Measurements from ENCODE around the gene PMVK. TPM values are rescaled to one million over a fixed set of nuclear protein-coding genes. Genes with fewer than 3 reads are reported as not detected.

Gene PMVK
- total and polyA plus RNA-seq, 10 of the 15 experiments (the other 5 are each of a cell fraction or from before 2014, with no cell fraction given): 6.0 to 121 (median 49.4) TPM

GRCh38 chr1:154881820-154882535 lies 54.5 kb downstream of the PMVK start:
- H3K4me3 ChIP-seq: no peak overlapping the region
- no peak overlapping the region for H2AFZ ChIP-seq (ENCODE audit: control insufficient read depth, low read depth, low read length)
- H3K4me1 ChIP-seq (ENCODE audit: control insufficient read depth, insufficient read depth, low read length): peaks cover 6% of the 10 kb centered on the region
- WGBS (ENCODE audit: insufficient coverage, insufficient replicate concordance, low lambda C conversion rate, missing lambda C conversion rate): 69% methylated on average over 10 of the region's 10 CpGs
- no TSS peak for BruUV-seq (replicated peaks)
- FAIRE-seq: no peak
- RAD21 ChIA-PET (ENCODE audit: unreplicated experiment): interaction anchor here (0.6 to 3.0 kb wide), 9 partner anchors 9 to 403 kb away, joined by 3 to 20 read pairs (median 4); no protein-coding TSS in a partner anchor
- TF ChIP-seq PAX5 (IDR thresholded peaks at IDR 0.05; ENCODE audit: borderline replicate concordance, low read depth, low read length) (no peak), FOS (IDR thresholded peaks at IDR 0.05; ENCODE audit: borderline replicate concordance, extremely low read depth, insufficient read length) (no peak)
- H3K27me3 ChIP-seq (replicated peaks in 1 of 2; ENCODE audit: control insufficient read depth in 2 of 2, insufficient read depth in 2 of 2, low read length in 1 of 2): no peaks in the 10 kb centered on the region
- no peak overlapping the region for H3K9ac ChIP-seq (ENCODE audit: control insufficient read depth, insufficient read depth, low read length)
- intact Hi-C loops (cut with micrococcal nuclease; ENCODE audit: unreplicated experiment) (no loop called here), in situ Hi-C loops (cut with MboI) (loop anchor here (5.0 kb wide), 2 partner anchors 215 to 315 kb away; partner anchors contain the start of gene CHRNB2)
- CTCF ChIA-PET: interaction anchor here (0.9 to 4.3 kb wide), 18 partner anchors 9 to 322 kb away, joined by 3 to 28 read pairs (median 4); partner anchors contain the start of genes ADAM15, KCNN3 and PMVK
- POLR2A ChIA-PET: interaction anchor here (0.5 to 1.3 kb wide), 4 partner anchors 54 to 717 kb away, joined by 3 to 6 read pairs (median 3); partner anchors contain the start of gene PMVK
- H3K79me2 ChIP-seq (ENCODE audit: control insufficient read depth, insufficient read depth, low read length): no peaks in the 10 kb centered on the region
- SMC1A ChIA-PET (ENCODE audit: uncharacterized antibody, unreplicated experiment): interaction anchor here (0.5 to 3.0 kb wide), 10 partner anchors 10 to 401 kb away, joined by 3 to 19 read pairs (median 3); partner anchors contain the start of gene PMVK
- no peaks in the 10 kb centered on the region for H3K36me3 ChIP-seq (ENCODE audit: control insufficient read depth in 2 of 2, insufficient read depth in 2 of 2, low read length in 1 of 2)
- no peak overlapping the region for H3K4me2 ChIP-seq (ENCODE audit: control insufficient read depth, insufficient read depth)
- no peaks in the 10 kb centered on the region for H3K9me3 ChIP-seq (replicated peaks; ENCODE audit: control insufficient read depth, insufficient read depth, low read length)
- DNase-seq (ENCODE audit: low read depth, low spot score): no peak
- H3K27ac ChIP-seq (ENCODE audit: control insufficient read depth, insufficient read depth): no peak overlapping the region
- no peak for ATAC-seq
- H4K20me1 ChIP-seq (ENCODE audit: control insufficient read depth, insufficient read depth): no peaks in the 10 kb centered on the region

DNA sequence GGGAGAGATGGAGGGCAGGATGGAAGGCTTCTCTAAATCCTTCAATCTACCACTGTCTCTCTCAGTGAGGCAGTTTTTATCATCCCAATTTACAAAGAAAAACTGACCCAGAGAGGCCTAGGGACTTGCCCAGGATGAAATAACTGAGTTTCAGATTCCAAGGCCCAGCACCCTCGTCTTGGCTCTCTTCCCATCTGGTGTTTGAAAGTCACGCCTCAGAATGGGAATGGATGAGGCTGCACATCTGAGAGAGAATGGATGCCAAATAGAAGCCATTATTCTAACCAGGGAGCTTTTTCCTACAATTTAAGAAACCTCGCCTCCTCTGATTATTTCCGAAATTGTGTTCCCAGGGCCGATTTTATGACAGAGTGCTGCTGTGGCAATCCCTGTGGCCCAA lies 55.8 kb downstream of the PMVK start:
- CTCF ChIA-PET: interaction anchor here (0.6 to 4.3 kb wide), 12 partner anchors 8 to 321 kb away, joined by 3 to 28 read pairs (median 5); partner anchors contain the start of genes ADAM15, KCNN3 and PMVK
- Histone ChIP-seq H4K20me1 (ENCODE audit: control insufficient read depth, insufficient read depth) (no peaks in the 10 kb centered on the region), H3K9me3 (replicated peaks; ENCODE audit: control insufficient read depth, insufficient read depth, low read length) (no peaks in the 10 kb centered on the region), H3K79me2 (ENCODE audit: control insufficient read depth, insufficient read depth, low read length) (no peaks in the 10 kb centered on the region), H3K27me3 (replicated peaks in 1 of 2; ENCODE audit: control insufficient read depth in 2 of 2, insufficient read depth in 2 of 2, low read length in 1 of 2) (no peaks in the 10 kb centered on the region), H3K27ac (ENCODE audit: control insufficient read depth, insufficient read depth) (no peak overlapping the region), H3K4me2 (ENCODE audit: control insufficient read depth, insufficient read depth) (no peak overlapping the region), H3K4me1 (ENCODE audit: control insufficient read depth, insufficient read depth, low read length) (no peaks in the 10 kb centered on the region), H3K4me3 (no peak overlapping the region), H3K36me3 (ENCODE audit: control insufficient read depth in 2 of 2, insufficient read depth in 2 of 2, low read length in 1 of 2) (no peaks in the 10 kb centered on the region), H3K9ac (ENCODE audit: control insufficient read depth, insufficient read depth, low read length) (no peak overlapping the region), H2AFZ (ENCODE audit: control insufficient read depth, low read depth, low read length) (no peak overlapping the region)
- POLR2A ChIA-PET: interaction anchor here (0.6 kb wide), 1 partner anchor 118 kb away, joined by 5 read pairs; no protein-coding TSS in a partner anchor
- no TSS peak for BruUV-seq (replicated peaks)
- SMC1A ChIA-PET (ENCODE audit: uncharacterized antibody, unreplicated experiment): interaction anchor here (0.7 to 3.0 kb wide), 8 partner anchors 11 to 400 kb away, joined by 3 to 19 read pairs (median 3); partner anchors contain the start of gene PMVK
- TF ChIP-seq BRCA1 (IDR thresholded peaks at IDR 0.05; ENCODE audit: low read depth, low read length) (no peak), JUNB (IDR thresholded peaks at IDR 0.05) (no peak), MEF2A (IDR thresholded peaks at IDR 0.05; ENCODE audit: insufficient read depth, low read depth, low read length) (no peak)
- in situ Hi-C loops (cut with MboI): loop anchor here (5.0 kb wide), 2 partner anchors 213 to 313 kb away; partner anchors contain the start of gene CHRNB2
- RAD21 ChIA-PET (ENCODE audit: unreplicated experiment): interaction anchor here (0.9 to 3.0 kb wide), 5 partner anchors 10 to 321 kb away, joined by 3 to 20 read pairs (median 4); partner anchors contain the start of gene KCNN3
- WGBS (ENCODE audit: insufficient coverage, insufficient replicate concordance, low lambda C conversion rate, missing lambda C conversion rate): 40% methylated on average over 5 of the region's 5 CpGs
- ATAC-seq: no peak
- FAIRE-seq: no peak
- intact Hi-C loops (cut with micrococcal nuclease; ENCODE audit: unreplicated experiment): no loop called here
- no peak for DNase-seq (ENCODE audit: low read depth, low spot score)
